Measurements from ENCODE around the gene SEZ6L.

SEZ6L gene

DNA sequence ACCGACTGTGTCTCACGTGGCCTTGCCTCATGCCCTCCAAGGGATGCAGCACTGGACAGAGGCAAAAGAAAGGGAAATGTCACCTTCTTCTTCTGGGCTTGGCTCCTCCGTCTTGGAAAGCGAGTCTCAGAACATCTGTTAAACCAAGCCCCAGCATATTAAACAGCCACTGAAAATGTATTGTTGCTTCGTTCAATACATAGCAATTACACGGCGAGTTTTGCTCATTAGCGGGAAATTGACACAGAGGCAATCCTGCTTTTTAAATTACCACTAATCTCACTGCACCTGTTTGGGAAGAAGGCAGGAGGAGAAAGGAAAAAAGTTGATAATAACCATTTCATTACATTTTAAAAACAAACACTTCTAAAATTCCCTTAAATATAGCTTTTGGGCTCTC is 72.1 kb downstream of the SEZ6L start:
- DNase-seq (ENCODE audit: low spot score): no peak

DNA sequence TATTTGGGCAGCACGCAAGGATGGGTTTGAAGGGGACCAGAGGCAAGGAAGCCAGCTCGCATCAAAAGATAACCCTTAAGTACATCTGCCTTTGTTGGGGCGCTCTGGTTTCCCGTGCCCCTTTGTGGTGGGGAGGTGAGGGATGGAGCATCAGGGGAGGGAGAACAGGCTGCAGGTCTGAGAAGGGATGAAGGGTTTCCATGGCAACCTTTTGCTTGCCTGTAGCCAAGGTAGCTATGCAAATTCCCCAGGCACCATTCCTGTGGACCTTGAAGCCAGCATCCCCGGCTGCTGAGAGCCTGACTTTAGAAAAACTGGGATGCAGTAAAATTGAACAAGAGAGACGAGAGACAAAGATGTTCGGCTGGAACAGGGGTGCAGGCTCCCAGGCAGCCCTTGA is 75.7 kb downstream of the SEZ6L start:
- DNase-seq (ENCODE audit: low spot score): no peak

DNA sequence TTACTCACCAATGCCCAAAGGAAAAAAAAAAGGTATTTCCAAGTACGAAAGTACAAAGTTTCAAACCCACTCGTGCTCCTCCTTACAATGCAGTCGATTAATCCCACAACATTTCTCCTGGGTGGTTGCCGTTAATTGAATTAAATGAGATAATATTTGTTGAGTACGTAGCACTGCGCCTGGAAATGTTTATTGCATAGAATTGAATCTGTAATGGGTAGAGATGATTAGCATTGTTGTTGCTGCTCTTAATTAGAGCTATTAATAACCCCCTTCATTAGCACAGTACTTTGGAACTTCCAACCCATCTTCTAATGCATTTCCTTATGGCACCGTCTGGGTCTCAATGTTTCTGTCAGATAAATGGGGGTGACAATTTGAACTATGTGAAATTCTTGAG is 77.3 kb downstream of the SEZ6L start:
- DNase-seq (ENCODE audit: low spot score): no peak

DNA sequence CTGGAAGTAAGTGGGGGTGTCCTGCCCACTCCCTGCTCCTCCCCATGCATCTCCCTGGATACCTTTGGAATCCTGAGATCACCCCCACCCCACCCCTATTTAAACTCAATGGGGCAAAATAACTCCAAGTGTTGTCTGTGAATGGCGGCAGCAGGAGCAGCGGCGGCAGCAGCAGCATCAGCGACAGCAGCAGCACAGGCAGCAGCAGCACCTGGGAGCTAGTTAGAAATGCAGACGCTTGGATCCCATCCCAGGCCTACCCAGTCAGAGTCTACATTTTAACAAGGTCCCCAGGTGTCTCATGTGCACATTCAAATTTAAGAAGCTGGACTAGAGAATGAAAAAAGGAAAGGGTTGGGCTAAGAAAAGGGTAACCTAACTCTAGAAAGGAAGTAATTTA is 82.6 kb downstream of the SEZ6L start:
- no peak for DNase-seq (ENCODE audit: low spot score)

DNA sequence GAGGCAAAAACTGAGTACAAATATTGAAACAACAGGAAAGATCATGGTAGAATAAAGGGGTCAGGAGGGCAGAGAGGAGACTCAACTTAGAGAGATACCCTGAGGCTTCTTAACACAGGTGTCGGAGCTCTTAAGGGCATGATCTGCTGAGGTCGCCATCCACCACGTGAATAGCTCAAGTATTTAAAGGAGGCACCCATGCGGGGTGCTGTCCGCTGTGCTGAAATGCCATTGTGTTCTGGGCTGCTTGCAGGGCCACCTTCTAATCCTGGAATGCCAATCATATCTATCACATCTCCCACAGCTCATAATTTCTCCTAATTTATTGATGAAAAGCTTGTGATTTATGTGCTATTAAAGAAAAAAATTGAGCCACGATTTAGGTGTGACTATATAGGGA is 90.2 kb downstream of the SEZ6L start:
- DNase-seq (ENCODE audit: low spot score): no peak

DNA sequence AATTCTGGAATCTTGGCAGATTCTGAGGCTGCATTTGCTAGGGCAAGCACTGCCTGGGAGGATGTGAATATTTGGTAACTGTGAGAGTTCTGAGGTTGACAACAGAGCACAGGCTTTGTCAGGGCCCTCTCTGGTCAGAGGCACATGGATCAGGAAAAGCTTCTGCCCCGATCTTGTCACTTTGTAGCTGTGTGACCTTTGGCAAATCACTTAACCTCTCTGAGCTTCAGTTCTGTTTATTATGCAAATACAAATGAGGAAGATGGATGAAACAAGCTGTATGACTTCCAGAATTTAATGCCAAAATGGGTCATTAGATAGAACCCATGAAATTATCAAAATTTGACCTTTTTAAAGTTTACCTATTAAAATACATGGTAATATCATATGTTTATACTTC is 94.9 kb downstream of the SEZ6L start:
- no peak for DNase-seq (ENCODE audit: low spot score)

DNA sequence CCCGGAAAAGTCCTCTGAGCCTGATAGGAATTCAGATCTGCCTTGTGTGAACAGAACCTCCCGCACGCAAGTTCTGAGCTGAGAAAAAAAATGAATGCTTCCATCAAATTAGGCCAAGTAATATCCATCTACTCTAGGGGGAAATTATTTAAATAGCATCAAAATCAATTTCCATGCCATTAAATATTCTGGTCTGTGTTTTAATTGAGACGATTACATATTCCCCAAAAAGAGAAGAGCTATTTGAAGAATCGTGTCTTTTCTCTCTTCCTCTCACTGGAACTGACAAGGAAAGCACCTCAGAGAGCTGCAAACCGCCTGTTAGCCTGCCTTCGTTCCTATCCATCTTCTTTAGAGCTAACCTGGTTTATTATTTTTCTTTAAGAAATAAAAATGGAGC is 96.0 kb downstream of the SEZ6L start:
- DNase-seq (ENCODE audit: low spot score): no peak

DNA sequence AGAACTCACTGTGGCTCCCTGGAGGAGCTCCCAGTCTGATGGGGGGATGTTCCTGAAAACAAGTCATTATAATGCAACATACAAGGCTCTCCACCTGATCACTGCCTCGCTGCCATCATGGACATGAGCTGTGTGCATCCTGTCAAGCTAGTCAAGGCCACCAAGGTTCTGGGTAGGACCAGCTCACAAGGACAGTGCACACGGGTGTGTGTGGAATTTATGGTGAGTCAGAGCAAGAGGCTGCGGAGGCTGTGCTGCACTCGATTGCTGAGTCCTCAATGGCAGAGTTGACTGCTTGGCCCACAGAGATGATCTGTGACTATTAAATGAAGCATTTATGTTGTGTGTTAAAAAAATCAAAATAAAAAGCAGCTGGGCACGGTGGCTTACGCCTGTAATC is 96.6 kb downstream of the SEZ6L start:
- no peak for DNase-seq (ENCODE audit: low spot score)

DNA sequence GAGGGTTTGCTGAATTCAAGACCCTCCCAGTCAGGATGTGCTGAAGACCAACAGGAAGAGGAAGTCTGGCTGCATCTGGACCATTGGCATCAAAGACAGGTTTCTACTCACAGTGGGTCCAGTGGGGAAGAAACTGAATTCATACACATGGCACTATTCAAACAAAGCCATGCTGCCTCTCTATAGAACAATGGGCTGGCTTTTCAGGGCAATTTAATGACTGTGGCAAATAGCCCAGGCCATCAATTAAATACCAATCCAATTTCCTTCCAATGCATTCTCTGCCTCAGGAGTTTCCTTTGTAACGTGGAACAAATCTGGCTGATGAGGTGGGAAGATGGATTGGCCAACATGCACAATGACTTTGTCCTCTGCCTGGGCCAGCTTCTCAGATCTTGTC is 98.6 kb downstream of the SEZ6L start:
- no peak for DNase-seq (ENCODE audit: low spot score)

DNA sequence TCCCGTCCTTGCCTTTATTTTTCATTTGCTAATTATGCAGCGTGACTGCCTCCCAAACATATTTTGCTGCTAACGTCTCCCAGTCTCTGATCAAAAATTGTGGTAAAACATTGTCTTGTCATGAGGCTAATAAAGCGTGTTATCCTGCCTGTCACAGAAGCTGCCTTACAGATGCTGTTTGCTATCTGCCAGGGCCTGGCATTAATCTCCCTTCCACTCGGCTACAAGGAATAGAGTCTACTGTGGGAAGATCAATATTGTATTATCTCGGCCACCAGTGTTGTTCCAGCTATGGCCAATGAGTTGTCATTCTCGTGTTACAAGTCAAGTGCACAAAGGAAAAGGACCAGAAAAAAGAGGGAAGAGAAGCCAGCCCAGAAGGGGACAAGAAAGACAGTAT is 100.3 kb downstream of the SEZ6L start:
- DNase-seq (ENCODE audit: low spot score): no peak

DNA sequence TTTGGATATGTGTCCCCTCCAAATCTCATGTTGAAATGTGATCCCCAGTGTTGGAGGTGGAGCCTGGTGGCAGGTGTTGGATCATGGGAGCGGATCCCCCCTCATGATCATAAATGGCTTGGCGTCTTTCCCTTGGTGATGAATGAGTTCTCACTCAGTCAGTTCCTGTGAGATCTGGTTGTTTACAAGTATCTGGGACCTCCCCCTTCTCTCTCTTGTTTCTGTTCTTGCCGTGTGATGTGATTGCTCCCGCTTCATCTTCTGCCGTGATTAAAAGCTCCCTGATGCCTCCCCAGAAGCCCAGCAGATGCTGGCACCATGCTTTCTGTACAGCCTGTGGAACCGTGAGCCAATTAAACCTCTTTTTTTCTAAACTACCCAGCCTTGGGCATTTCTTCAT is 102.2 kb downstream of the SEZ6L start:
- no peak for DNase-seq (ENCODE audit: low spot score)

DNA sequence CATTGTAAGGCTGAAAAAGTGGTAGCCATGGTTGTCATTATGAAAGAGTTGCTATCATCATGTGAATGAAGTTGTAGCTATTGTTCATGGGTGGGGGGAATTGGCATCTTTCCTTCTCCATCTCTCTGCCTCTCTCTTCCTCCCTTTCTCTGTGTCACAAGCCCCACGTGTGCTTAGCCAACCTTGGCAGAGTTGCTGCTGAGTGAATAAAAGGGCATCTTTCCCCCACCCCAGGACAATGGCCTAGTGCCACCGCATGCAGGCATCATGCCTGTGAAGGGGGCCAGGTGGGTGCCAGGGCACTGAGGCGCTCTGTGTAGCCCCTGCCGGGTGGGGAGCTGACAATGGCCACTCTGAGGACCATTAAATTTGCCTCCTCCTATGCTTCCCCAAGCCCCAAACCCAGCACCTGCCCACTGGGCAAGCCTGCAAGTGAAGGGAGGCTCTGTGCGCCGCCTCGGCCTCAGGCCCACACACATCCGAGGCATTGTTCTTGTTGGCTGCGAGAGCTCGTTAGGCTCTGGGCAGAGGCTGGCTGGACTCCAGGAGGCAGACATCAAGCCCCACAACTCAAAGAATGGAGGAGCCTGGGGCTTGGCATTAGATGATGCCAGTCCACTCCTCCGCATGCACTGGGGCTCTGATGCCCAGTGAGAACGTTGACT is 103.9 kb downstream of the SEZ6L start:
- no peak for DNase-seq (ENCODE audit: low spot score)

DNA sequence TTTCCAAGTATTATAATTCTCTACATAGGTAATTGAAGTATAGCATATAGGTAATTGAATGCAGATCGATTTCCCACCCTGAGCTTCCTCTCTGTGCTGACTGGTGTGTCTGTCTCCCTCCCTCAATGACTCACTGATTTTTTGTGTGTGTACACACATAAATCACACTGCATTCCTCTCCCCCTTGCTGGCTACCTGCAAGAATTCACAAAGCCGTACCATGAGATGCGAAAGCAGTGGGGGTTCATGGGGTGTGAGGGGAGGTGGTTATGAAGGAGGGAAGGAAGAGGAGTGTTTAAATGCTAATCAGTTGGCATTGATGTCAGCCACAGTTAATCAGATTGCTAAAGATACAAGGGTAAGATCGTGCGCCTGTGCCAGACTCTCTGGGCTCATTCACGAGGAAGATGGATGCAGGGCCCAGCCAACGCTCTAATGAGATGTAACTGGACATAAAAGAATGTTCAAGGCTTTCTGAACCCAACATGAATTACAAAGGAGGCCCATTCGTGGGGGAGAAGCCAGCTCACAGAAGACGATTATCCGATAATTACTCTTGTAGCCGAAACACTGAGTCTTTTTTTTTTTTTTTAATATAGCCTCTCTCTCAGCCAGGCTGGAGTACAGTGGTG is 107.4 kb downstream of the SEZ6L start:
- no peak for DNase-seq (ENCODE audit: low spot score)

DNA sequence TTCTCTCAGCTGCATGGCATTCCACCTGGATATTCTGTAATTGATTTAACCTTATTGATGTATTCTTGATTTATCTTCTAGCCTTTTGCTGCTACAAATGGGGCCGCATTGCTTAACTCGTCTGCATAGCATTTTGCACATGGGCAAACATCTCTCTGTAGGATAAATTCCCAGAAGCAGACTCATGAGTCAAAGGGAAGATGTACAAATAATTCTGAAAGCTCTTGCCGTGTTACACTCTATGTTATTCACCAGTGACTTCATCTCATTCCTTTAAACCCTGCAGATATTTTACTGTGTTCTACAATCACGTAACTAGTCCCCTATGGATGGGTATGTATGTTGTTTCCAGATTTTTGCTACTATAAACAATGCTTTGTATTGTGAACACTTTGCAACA is 112.7 kb downstream of the SEZ6L start:
- no peak for DNase-seq (ENCODE audit: low spot score)

DNA sequence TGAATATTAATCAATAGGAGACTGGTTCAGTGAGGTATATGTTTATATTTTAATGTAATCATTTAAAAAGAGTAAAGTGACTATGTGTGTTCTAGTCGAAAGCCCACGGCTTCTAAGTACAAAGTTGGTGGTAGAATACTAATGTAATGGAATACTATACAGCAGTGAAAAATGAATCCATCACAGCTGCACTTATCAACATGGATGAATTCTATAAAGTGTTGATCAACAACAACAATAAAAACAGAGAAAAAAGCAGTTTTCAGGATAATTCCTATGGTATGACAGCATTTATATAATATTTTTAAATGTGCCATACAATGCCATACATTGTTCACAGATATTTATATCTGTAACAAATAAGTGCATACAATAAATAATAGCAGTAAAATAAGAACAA is 114.1 kb downstream of the SEZ6L start:
- DNase-seq (ENCODE audit: low spot score): no peak

DNA sequence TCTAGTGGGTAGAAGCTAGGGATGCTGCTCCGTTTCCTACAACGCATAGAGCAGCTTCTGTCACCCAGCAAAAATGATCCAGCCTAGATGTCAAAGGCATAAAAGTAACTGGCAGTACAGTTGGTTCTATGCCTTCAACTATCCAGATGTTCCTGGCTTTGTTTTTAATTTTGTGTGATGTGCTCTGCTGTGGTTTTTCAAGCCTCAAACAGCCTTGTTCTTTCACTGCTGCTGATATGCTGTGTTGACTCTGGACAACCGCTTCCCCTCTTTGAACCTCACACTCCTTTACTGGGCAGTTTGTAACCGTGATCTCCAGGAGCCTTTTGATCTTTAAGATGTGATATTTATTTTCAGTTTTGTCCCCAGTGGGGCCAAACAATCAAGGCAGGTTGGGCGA is 116.4 kb downstream of the SEZ6L start:
- no peak for DNase-seq (ENCODE audit: low spot score)

DNA sequence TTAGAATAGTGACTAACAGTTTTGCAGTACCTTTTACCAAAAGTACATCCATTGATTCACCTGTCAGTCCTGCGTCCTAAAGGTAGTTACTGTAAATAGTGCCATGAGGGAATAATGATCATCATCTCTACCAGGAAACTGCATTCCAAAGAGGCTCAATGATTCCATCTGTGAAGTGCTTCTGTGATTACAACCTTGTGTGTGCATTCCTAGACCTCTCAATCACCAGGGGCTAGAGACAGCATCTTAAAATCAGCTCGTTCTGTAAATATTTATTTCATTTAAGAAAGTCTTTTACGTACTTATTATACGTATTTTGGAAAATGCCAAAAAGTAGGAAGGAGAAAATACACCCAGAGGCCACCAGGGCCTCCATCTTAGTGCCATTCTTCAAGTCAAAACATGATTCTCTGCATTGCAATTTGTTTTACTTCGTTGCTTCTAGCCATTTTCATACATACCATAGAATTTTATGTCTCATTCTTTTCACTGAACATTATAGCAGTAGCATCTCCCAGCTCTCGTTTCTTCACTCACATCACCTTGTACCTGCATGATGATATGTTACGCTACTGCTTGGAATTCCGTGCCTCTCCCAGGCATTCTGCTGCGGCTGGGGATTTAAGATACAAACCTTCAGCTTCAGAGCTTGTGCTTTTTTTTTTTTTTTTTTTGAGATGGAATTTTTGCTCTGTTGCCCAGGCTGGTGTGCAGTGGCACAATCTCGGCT is 117.0 kb downstream of the SEZ6L start:
- DNase-seq (ENCODE audit: low spot score): no peak

DNA sequence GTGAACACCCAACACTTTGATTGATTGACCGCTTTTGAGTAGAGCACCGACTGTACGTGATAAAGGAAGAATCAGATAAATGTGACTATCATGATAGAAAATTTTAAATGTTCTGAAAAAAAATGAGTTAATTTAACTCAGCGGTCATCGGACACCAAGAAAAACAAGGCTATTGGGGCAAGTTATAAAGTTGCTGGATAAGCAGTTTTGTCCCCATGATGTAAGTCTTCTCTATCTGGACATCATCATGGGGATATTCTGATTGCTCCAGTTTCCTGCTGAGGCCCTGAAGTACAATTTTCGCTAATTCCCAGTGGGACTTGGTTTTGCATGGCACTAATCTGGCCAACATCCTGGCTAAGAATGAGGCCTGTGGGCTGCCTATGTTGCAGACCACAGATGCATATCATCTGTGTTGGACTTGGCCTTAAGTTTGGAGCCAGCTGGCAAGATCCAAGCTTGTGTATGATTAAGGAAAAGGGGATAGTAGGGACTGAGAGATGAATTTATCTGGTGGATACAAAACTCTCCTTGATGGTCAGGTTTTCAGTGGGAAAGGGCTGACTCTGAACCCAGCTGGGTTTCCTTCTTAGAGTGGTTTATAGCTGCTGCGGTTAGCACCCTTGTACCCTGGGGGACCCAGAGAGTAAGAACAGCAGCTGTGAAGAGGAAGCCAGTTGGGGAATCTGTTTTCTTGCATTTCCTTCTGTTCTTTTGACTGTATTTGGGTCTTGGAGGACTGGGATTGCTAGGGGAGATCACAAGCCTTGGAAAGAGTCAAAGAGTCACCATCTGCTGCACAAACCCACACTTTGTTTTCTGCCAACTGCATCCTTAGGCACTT is 118.3 kb downstream of the SEZ6L start:
- DNase-seq (ENCODE audit: low spot score): no peak

DNA sequence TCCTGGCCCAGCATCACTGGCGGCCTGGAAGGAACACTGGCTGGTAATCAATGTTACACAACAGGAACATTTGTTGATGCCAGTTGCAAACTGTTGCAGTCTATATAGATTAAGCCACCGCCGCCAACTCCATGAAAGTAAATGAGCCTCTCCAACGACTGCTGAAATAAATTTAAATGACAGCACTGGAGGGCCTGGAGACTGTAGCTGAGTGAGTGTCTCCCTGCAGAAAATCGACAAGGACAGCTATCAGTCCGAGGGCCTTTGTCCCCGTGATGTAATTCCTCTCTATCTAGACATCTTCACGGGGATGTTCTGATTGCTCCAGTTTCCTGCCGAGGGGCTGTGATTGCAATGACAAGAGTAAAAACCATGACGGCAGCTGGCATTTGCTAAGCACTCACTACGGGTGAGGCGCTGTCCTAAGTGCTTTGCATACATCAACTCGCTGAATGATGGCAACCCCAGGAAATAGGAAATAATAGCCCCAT is 120.4 kb downstream of the SEZ6L start:
- DNase-seq (ENCODE audit: low spot score): no peak

DNA sequence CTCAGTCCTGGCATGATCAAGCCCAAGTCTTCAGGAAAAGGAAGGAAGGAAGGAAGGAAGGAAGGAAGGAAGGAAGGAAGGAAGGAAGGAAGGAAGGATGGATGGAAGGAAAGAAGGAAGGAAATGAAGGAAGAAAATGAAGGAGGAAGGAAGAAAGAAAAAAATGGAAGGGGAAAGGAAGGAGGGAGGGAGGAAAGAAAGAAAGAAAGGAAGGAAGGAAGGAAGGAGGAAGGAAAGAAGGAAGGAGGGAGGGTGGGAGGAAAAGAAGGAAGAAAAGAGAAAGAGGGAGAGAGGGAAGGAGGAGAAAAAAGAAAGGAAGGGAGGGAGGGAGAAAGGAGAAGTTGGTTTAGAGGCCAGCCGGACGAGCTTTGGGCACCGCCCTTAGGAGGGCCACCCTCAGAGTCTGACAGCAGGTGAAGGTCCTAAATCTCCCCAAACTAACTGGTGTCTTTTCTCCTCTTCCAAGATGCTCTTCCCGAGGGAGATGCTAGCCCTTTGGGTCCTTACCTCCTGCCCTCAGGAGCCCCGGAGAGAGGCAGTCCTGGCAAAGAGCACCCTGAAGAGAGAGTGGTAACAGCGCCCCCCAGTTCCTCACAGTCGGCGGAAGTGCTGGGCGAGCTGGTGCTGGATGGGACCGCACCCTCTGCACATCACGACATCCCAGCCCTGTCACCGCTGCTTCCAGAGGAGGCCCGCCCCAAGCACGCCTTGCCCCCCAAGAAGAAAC is 122.8 kb downstream of the SEZ6L start:
- DNase-seq (ENCODE audit: low spot score): no peak

DNA sequence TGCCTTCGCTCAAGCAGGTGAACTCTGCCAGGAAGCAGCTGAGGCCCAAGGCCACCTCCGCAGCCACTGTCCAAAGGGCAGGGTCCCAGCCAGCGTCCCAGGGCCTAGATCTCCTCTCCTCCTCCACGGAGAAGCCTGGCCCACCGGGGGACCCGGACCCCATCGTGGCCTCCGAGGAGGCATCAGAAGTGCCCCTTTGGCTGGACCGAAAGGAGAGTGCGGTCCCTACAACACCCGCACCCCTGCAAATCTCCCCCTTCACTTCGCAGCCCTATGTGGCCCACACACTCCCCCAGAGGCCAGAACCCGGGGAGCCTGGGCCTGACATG is 123.4 kb downstream of the SEZ6L start:
- DNase-seq (ENCODE audit: low spot score): no peak

DNA sequence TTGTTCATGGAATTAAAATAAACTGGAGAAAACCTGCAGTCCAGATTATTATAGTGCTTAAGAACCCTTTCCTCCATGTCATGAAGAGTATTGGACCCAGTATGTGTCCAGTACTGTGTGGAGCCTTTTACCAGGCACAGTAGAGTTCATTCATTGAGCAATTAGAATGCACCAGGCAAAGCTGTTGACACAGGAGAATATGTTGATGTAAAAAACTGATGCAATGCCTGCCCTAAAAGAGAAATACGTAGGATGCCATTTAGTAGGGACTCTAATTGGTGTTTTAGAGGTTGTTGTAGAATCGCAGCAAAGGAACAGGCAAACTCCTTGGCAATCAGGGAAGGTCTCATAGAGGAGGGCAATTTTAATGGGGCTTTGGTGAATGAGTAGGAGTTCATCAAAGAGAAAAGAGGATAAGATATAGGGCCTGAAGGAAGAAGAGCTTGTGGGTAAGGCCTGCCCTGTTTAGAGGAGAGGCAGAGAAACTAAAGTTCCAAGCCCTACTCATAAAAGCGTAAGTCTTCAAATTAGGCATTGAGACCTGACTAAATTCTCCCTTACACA is 126.4 kb downstream of the SEZ6L start:
- no peak for DNase-seq (ENCODE audit: low spot score)

All from D341Med (cell line).